HL-60 (cell line): ENCODE results near the gene AGGF1.

Experiments
- DNase-seq, 2 experiments: peaks; one replicate each; pipeline ENCODE4 v3.0.0-alpha.2; 2010 to 2020; ENCODE audit warnings: low read depth in 1 of 2, low spot score in 1 of 2
- H3K27ac ChIP-seq: fragments of 250-450 bp; sonication (Bioruptor Pico); replicated peaks from 2 replicates; pipeline ENCODE4 v1.5.1; 2020; ENCODE audit warnings: mild to moderate bottlenecking, moderate library complexity
- H3K27me3 ChIP-seq: fragments of 250-450 bp; sonication (Bioruptor Pico); 2 replicates; pipeline ENCODE4 v1.5.1; 2021; ENCODE audit warnings: mild to moderate bottlenecking, moderate library complexity; ENCODE audit not compliant: insufficient read depth, poor library complexity, severe bottlenecking
- H3K4me3 ChIP-seq: replicated peaks from 2 replicates; pipeline ENCODE4 v1.5.1; 2011; ENCODE audit warnings: mild to moderate bottlenecking, control low read depth, low read length; ENCODE audit not compliant: insufficient read depth
- GABPA ChIP-seq: IDR thresholded peaks from 2 replicates; pipeline ENCODE4 v1.6.1; 2012; ENCODE audit warnings: low read depth
- POLR2AphosphoS5 ChIP-seq: IDR thresholded peaks from 2 replicates; pipeline ENCODE4 v1.6.1; 2012; ENCODE audit warnings: low read depth
- SPI1 ChIP-seq: IDR thresholded peaks from 2 replicates; pipeline ENCODE4 v1.6.1; 2012; ENCODE audit warnings: low read depth, mild to moderate bottlenecking, borderline replicate concordance
- TF ChIP-seq, protein P1 (sequence below): IDR thresholded peaks from 2 replicates; pipeline ENCODE4 v1.6.1; 2012; ENCODE audit warnings: low read depth; ENCODE audit not compliant: insufficient replicate concordance
- TF ChIP-seq, protein P2 (sequence below): IDR thresholded peaks from one replicate; pipeline ENCODE4 v1.5.1; 2011; ENCODE audit warnings: low read length, control low read depth, inconsistent platforms; ENCODE audit not compliant: insufficient read depth

The AGGF1 gene

DNA sequence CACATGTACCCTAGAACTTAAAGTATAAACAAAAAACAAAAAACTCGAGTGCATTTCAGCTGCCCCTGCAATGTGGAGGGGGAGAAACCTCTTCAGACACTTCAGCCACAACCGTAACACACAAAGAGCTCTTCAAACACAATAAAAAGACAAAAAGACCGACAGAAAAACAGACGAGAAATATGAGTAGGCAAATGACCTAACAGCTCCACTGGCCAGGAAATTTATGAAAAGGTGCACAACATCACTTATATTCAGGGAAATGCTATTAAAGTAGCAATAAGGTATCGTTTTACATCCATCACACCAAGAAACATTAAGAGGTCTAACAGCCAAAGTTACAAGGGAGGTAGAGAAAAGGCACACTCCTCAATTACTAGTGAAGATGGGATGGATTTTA is 50.7 kb downstream of the AGGF1 start:
- TF ChIP-seq SPI1 (no peak), GABPA (no peak), POLR2AphosphoS5 (no peak)
- TF ChIP-seq, protein P1, sequence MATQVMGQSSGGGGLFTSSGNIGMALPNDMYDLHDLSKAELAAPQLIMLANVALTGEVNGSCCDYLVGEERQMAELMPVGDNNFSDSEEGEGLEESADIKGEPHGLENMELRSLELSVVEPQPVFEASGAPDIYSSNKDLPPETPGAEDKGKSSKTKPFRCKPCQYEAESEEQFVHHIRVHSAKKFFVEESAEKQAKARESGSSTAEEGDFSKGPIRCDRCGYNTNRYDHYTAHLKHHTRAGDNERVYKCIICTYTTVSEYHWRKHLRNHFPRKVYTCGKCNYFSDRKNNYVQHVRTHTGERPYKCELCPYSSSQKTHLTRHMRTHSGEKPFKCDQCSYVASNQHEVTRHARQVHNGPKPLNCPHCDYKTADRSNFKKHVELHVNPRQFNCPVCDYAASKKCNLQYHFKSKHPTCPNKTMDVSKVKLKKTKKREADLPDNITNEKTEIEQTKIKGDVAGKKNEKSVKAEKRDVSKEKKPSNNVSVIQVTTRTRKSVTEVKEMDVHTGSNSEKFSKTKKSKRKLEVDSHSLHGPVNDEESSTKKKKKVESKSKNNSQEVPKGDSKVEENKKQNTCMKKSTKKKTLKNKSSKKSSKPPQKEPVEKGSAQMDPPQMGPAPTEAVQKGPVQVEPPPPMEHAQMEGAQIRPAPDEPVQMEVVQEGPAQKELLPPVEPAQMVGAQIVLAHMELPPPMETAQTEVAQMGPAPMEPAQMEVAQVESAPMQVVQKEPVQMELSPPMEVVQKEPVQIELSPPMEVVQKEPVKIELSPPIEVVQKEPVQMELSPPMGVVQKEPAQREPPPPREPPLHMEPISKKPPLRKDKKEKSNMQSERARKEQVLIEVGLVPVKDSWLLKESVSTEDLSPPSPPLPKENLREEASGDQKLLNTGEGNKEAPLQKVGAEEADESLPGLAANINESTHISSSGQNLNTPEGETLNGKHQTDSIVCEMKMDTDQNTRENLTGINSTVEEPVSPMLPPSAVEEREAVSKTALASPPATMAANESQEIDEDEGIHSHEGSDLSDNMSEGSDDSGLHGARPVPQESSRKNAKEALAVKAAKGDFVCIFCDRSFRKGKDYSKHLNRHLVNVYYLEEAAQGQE, result no peak
- TF ChIP-seq, protein P2, sequence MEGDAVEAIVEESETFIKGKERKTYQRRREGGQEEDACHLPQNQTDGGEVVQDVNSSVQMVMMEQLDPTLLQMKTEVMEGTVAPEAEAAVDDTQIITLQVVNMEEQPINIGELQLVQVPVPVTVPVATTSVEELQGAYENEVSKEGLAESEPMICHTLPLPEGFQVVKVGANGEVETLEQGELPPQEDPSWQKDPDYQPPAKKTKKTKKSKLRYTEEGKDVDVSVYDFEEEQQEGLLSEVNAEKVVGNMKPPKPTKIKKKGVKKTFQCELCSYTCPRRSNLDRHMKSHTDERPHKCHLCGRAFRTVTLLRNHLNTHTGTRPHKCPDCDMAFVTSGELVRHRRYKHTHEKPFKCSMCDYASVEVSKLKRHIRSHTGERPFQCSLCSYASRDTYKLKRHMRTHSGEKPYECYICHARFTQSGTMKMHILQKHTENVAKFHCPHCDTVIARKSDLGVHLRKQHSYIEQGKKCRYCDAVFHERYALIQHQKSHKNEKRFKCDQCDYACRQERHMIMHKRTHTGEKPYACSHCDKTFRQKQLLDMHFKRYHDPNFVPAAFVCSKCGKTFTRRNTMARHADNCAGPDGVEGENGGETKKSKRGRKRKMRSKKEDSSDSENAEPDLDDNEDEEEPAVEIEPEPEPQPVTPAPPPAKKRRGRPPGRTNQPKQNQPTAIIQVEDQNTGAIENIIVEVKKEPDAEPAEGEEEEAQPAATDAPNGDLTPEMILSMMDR, result no peak
- Histone ChIP-seq H3K27ac (no peak overlapping the region), H3K27me3 (no peaks in the 10 kb centered on the region), H3K4me3 (no peak overlapping the region)
- DNase-seq, result no peak

DNA sequence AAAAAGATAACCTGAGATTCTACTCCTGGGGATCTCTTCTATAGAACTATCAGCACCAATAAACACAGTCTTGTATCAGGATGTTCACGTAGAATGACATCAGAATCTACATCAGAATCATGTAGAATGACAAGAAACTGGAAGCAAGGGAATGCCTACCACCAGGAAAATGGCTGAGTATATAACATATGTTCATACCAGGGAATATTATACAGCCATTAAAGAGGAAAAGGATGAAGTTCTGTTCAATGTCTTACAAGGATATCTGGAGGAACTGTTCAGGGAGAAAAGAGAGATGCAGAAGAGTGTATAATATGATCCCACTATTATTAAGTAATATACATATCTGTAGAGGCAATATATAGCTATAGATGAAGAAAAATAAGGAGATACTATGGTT is 52.1 kb downstream of the AGGF1 start:
- no peak for DNase-seq
- Histone ChIP-seq H3K27ac (no peak overlapping the region), H3K4me3 (no peak overlapping the region), H3K27me3 (no peaks in the 10 kb centered on the region)
- no peak for TF ChIP-seq SPI1
- TF ChIP-seq, protein P2, result no peak
- TF ChIP-seq, protein P1, result no peak
- no peak for TF ChIP-seq POLR2AphosphoS5
- TF ChIP-seq GABPA, result no peak

DNA sequence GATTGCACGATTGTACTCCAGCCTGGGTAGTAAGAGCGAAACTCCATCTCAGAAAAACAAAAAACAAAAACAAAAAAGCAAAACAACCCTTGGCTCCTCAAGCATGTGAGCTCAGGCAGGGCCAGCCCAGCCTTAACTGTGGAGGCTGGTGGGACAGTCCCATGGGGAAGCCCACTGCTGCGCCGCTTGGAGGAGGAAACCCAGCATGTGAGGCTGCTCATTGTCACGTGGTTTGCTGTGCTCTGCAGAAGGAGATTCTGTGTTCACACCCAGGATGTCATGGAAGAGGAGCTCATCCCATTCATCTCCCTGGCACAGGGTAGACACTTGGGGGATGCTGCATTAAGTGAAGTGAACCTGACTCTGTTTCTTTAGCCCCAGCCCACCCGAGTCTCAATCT is 52.9 kb downstream of the AGGF1 start:
- TF ChIP-seq POLR2AphosphoS5, result no peak
- TF ChIP-seq, protein P1, result no peak
- TF ChIP-seq GABPA, result no peak
- no peak for TF ChIP-seq SPI1
- TF ChIP-seq, protein P2, result no peak
- H3K27ac ChIP-seq, result no peak overlapping the region
- no peak overlapping the region for H3K4me3 ChIP-seq
- DNase-seq, result no peak
- H3K27me3 ChIP-seq, result no peaks in the 10 kb centered on the region
